ENCODE results near the gene GIPC2.
"Not testable (repeated sequence)": the region's sequence is repeated elsewhere in the genome, so short reads cannot be mapped to it uniquely, and the experiment has no call there.

Gene GIPC2

DNA sequence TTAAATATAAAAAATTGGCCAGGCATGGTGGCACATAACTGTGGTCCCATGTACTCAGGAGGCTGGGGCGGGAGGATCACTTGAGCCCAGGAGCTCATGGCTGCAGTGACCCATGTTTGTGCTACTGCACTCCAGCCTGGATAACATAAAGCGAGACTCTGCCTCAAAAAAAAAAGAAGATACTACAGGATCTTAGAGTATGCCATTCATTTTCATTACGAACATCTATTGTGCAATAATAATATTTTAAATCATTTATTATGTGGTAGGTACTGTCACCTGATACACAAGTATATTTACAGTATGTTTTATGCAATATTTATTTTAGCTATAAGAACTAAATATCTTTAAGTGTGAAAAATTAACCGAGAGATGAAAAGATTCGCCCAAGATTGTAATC lies 9.3 kb upstream of the GIPC2 start:
- no peak for DNase-seq (ENCODE audit: low read depth in 2 of 2)

DNA sequence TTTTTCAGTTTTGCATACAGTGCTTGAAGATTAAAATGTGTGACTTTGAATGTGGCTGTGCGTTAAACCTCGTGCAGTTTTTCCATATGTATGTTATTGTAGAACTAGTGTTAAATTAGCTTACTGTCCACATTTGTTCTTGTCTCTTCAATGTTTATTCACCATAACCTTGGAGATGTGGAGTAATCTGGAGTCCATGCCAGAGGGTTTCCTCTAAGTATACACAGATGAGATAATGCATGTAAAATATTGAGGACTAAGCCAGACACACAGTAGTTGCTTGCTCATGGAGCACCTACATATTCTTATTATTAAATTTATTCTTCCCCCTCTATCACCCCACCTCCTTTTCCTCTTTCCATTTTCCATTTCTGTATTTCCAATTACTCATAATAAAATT lies 7.7 kb upstream of the GIPC2 start:
- DNase-seq (ENCODE audit: low read depth in 2 of 2), result no peak

DNA sequence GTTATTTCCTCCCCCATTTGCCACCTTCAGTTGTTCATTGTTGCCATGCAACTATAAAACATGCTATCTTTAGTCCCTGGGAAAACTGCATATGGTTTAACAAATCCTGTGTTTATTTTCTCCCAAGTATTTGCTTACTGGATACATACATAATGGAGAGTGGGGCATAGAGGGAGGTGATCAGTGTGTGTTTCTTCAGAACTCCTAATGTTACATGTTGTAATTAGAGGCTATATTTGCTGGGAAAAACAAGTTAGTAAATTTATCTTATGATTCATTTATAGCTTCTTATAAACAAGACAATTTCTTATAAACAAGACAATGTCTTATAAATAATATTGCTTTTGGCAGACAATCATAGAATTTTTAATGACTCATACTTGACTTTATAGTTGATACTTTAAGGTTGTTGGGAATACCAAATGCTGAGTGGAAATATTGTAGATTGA lies 7.3 kb upstream of the GIPC2 start:
- no peak for DNase-seq (ENCODE audit: low read depth in 2 of 2)

DNA sequence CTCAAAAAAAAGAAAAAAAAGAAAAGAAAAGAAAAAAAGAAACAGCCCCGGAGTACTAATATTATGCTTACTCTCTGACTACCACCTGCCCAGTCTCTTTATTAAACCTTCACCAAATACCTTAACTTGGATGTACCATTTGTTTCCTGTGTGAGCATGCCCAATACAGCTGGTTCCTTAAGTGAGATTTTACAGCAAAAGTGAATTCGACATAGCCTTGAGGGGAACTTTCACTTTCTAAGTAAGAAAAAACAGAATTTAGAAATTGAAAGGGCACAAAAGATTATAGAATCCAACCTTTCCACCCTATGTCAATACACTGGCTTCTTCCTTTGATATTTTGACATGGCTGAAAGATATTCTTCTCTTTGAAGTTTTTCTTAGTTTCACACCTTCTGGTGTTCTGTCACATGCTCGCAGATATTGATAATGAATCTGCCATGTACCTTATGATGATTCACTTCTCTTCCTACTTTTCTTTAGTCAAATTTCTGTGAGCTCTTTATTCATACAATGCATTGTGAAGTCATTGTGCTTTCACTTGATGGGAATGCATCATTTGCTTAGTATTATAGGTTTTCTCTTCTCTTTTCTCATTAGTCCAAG lies 5.2 kb upstream of the GIPC2 start:
- DNase-seq (ENCODE audit: low read depth in 2 of 2), result no peak

DNA sequence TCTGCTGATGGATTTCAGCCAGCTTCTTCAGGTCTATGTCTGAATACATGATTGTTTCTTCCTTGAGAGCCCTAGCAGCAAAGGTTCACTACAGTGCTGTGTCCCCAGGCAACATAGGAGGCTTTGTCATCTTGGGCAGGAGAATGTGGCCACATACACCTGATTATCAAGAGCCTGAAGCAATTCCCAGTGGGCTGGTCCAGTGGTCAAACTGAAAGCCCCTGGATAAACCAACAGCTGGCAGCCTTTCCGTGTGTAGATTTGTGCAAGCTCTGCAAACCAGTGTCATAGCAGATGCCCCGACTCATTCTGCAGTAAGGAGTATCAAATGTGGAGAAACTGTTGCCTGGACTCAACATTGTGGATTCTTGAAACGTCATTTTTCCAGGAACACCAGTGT lies 2.3 kb upstream of the GIPC2 start:
- no peak for DNase-seq (ENCODE audit: low read depth in 2 of 2)

DNA sequence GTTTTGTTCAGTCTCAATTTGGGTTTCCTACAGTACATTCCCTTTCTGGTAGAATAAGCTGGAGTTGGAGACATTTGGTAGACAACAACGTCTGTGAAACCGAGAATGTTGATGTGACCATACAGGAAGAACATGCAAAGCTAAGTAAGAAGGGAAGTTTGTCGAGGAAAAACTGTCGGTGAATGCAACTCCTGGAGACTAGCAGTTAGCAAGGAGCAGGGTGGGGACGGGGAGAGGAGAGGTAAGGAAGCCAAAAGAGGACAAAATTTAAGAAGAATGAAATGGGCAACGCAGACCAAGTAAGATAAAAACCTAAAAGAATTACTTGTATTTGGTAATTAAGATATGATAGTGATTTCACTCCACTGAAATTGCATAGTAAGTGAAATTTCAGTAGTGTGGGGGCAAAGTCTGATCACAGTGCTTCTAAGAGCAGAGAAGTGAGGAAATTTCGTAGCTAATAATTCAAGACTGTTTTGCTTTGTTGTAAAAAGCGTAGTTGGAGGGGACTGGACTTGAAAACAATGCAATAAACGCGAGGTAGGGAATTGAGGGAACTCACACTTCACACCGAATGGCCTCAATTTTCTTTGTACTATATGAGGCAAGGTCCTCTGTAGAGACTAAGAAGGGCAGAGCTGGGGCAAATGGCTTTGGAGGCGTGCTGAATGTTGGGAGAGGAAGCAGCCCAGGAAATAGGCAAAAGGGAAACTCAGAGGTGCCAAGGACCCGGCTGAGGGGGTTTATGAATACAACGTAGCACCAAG lies 787 bp upstream of the GIPC2 start:
- DNase-seq (ENCODE audit: low read depth in 2 of 2), result no peak

DNA sequence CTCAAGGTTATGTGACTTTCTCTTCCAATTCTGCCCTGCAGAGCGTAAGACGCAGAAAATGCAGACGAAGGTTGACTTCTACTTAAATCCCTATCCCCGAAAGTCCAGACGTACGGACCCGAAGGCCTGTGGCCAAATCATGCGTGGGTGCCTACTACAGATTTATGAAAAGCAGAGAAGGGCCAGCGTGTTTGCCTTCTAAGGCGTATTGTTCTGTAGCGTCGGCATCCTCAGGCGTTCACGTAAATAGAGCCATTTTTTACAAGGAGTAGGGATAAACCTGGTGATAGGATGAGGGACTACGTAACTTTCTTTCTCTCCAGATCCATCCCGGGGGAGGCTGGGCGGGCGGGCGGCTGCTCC lies 222 bp upstream of the GIPC2 start:
- DNase-seq (ENCODE audit: low read depth in 2 of 2), result no peak

DNA sequence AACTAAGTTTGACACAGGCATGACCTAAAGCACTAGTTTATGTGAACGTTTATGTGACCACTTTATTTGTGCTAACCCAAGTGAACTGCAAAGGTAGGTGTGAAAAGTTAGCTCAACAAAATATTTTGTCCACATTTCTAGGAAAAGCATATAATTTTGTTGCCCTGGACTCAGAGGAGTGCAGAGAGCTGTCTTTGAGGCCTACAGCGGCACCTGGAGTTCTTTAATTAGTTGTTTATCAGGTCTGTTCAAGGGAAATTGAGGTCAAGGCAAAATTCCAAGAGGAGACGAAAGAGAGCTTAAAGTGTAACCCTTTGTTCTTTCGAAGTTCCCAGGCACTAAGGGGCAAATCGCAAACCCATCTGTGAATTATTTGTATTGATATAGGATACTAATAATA lies 1.3 kb downstream of the GIPC2 start:
- no peak for DNase-seq (ENCODE audit: low read depth in 2 of 2)

DNA sequence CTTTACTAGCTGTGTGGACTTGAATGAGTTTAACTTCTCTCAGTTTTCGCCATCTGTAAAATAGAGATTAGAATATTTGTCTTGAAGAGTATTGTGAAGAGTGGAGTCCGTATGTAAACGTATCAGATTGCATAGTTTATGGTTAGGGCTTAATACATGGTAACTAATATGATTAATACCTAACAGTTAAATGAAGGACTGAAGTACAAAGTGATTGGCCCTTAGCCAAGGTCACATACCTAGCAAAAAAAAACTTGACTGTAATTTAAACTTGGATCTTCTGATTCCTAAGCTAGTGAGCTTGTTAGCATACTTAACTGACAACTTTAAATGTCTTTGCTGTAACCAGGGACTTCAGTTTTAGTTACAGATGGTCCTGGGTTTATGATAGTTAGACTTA lies 1.9 kb downstream of the GIPC2 start:
- no peak for DNase-seq (ENCODE audit: low read depth in 2 of 2)

DNA sequence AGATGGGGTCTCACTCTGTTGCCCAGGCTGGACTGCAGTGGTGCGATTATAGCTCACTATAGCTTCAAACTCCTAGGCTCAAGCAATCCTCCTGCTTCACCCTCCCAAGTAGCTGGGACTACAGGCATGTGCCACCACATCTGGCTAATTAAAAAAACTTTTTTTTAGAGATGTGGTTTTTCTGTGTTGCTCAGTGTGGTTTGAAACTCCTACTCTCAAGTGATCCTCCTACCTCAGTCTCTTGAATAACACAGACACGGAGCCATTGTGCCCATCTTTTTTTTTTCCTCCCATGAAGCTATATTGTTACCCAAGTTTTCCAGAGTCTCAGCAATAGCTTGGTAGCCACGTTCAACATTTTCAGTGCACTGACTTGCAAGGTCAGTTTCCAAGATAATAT lies 2.7 kb downstream of the GIPC2 start:
- no peak for DNase-seq (ENCODE audit: low read depth in 2 of 2)

DNA sequence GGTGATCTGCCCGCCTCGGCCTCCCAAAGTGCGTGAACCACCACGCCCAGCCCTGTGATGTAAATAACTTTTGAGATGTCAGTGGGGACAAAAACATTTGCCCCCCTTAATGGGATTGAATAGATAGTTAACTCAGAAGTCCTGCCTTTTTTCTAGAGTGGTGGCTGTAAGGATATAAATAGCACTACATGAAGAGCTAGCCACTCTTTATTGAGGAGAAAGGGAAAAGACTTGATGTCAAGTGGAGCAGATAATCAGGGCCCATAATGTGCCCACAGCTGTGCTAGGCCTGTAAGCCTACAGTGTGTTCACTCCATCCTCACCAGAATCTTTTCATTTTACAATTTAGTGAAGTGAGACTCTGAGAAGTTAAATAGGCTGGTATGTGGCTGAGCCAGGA lies 3.6 kb downstream of the GIPC2 start:
- no peak for DNase-seq (ENCODE audit: low read depth in 2 of 2)

DNA sequence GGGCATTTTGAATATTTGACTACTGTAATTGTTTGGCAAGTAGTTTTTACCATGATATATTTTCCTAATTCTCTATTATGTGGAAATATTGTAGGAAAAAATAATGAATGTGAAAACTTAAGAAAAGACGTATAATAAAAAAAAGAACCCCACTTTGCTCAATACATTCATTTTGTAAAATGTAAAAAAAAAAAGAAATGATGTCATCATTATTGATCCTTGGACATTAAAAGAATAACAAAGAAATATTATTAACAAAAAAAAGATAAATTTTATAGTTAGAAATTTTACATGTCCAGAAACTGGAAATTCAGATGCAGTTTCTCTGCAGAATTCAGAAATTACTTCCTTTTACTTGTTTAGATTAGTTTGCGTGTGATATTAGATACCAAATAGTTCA lies 5.2 kb downstream of the GIPC2 start:
- no peak for DNase-seq (ENCODE audit: low read depth in 2 of 2)

DNA sequence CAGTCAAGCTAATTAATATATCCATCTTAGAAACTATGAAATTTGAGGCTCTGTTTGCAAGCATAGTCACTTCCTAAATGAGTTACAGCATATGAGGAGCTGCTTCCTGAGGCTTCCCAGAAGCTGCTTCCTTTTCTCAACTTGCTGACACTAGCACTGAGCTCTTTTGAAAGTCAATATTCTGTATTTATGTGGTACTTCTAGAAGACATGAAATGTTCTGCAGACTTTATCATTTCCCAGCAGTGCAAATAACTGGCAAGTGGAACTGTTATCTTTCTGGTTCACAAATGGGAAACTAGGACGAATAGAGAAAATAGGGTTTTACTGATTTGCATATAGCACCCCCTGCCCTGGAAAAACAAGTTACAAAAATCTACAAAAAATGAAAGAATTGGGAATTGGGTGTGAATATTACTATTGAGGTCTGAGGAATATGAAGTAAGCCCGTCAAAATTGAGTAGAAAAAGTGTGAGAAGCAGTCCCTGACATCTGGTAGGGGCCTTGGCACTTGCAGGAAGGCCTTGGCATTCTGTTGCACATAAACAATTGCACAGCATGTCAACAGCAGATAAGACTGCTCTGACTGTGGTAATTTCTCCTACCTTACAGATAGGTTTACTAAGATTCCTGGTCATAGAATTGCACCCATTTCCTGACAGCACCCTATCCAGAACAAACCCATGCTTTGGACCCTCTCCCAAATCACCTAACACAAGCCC lies 7.1 kb downstream of the GIPC2 start:
- DNase-seq (ENCODE audit: low read depth in 2 of 2), result no peak

DNA sequence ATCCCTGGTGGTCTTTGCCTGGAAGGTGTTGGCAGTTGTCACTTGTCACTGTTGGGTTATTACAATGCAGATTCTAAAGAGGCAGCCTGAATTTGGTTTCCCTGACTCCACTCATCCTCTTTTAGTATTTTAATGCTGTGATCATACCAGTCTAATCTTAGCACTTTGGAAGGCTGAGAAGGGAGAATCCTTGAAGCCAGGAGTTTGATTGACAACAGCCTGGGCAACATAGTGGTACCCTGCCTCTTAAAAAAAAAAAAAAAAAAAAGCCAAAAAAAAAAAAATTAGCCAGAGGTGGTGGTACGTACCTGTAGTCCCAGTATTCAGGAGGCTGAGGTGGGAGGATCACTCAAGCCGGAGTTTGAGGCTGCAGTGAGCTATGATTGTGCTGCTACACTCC lies 7.7 kb downstream of the GIPC2 start:
- DNase-seq (ENCODE audit: low read depth in 2 of 2), result no peak

DNA sequence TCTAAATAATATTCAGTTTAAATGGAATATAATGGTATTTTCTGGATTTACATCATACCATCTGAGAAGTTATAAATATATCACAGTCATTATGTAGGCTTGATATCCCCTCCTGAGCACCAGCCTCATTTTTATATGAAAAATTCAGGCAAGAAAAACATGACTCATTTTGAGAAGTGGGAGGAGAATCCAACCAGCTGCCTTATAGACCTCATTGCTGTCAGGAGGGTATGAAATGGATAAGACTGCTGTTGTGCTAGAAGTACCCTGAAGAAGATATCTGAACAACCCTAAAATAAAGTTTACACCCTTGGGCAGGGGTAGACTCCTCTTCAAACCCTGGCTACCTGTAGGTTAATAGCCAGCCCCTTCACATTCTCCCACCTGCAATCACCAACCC lies 8.8 kb downstream of the GIPC2 start:
- no peak for DNase-seq (ENCODE audit: low read depth in 2 of 2)

DNA sequence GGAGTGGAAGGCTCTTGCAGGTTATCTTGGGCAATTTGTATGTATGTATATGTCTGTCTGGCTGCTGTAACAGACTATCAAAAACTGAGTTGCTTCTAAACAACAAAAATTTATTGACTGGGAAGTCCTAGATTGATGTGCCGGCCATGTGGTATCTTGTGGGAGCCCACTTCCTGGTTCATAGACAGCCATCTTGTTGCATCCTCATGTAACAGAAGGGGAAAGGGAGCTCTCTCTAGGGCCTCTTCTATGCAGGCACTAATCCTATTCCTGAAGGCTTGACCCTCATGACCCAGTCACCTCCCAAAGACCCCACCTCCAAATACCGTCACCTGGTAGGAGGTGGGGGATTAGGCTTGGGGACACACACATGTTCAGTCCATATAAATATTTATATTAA lies 9.2 kb downstream of the GIPC2 start:
- DNase-seq (ENCODE audit: low read depth in 2 of 2), result no peak

DNA sequence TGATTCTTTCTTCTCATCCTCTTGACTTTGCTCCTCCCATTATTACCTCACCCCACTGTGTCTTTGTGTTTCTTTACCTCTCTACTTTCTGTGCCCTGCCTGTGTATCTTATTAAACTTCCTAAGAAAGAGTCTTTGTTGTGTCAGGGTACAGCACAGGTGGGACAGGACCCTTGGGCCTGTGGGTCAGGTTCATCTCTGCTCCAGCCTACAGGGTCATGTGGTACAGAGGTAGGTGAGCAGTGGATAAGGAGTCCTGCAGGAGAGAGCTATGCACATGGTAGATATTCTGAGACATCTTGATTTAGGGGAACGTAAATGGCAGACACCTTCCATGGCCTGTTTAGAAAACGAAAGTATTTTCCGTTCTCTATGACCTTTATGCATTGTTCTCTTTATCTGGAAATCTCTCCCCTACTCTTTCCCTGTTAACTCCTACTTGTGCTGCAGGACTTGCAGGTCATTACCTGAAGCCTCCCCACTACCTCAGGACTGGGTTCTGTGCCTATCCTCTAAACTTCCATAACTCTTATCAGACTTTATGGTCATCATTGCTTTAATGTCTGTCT lies 9.9 kb downstream of the GIPC2 start:
- DNase-seq (ENCODE audit: low read depth in 2 of 2), result no peak

DNA sequence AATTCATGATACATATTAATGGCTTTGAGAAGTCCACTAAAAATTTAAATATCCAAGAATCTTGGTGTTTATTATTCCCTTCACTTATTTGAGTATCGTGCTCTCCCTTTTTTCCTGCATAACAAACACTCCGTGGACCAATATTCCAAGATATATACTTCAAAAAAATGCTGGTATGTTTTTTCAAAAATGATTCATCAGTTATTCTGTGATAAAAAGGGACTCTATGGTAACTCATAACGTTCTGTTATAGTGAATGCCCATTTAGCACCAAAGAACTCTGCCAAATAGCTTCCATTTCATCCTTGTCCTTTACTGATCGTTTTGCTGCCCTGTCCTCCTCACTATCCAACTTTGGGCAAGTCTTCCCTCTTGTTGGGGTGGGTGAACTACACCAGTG lies 12.9 kb downstream of the GIPC2 start:
- no peak for DNase-seq (ENCODE audit: low read depth in 2 of 2)

DNA sequence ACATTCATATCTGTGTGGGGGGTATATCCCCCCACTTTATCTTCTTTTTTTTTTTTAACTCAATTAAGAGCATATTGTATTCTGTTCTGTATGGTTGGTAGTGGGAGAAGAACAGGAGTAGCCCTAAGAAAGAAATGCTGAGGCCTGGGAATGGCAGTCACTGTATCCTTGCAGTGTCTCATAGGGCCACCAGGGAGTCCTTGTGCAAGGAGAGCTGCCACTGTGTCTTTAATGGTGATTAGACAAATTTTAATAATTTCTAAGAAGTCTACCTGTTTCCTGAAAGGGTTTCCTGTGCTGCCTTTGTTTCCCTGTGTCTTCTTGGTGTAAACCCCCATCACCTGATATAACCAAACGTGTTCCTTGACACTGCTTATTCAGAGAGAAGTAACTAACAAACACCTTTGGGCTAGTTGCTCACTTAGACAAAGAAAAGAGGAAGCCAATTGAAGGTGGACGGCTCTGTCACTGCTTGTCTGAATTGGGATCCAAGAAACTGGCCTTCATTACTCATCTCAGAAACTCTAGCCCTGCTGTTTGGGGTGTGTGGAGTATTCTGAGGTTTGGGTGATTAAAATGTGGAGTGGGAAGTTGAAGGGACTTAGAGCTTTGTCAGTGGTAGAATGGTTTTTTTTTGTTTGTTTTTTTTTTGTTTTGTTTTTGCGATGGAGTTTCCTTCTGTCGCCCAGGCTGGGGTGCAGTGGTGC lies 15.2 kb downstream of the GIPC2 start:
- DNase-seq (ENCODE audit: low read depth in 2 of 2), result no peak

DNA sequence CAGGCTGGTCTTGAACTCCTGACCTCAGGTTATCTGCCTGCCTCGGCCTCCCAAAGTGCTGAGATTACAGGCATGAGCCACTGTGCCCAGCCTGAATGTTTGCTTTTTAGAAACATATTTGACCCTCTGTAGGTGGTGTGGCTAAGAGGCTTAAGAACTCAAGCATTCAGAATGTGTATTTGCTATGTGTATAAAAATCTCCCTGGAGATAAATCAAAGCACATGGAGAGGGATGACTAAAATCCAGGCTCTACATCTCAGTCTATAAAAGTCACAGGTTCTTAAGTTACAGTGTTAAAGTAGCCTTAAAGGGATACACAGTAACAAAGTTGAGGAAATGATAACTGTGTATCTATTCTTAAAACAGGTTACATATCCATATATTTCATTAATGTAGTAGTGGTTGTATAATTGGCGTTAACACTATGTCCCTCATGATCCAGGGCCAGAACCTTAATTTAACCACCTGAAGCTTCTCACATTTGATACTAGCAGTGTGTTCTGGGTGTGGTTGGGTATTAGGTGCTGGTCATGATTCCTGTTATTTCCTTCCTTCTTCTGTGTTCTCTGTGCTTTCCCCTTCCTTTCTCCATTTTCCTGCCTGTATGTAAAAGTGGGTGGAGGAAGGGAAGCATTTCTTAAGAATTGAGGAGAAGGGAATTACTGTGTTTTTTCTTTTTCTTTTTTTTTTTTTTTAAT lies 16.2 kb downstream of the GIPC2 start:
- no peak for DNase-seq (ENCODE audit: low read depth in 2 of 2)

DNA sequence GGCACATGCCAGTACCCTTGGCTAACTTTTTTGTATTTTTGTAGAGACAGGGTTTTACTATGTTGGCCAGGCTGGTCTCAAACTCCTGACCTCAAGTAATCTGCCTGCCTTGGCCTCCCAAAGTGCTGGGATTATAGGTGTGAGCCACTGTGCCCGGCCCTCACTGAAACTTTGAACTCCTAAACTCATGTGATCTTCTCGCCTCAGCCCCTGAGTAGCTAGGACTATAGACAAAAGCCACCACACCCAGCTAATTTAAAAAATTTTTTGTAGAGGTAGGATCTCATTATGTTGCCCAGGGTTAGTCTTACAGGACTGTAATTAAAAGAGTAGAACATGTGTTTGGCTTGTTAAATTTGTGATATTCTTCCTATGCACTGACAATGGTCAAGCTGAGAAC lies 19.1 kb downstream of the GIPC2 start:
- not testable (repeated sequence) for DNase-seq (ENCODE audit: low read depth in 2 of 2)
